Sigmoid colon (tissue), 7 donors: ENCODE measurements around the gene TMEM18. TPM values are rescaled to one million over a fixed set of nuclear protein-coding genes. Genes with fewer than 3 reads are reported as not detected.

Source experiments
- DNase-seq: peaks from one replicate; pipeline ENCODE4 v3.0.0-alpha.2; 2019
- H3K27ac ChIP-seq, 4 donors: fragments of 200-600 bp; sonication (generic); one replicate each; pipeline ENCODE4 v1.5.1; 2016 to 2019; ENCODE audit warnings: mild to moderate bottlenecking in 1 of 4
- H3K27me3 ChIP-seq, 3 donors: fragments of 200-600 bp; sonication (generic); one replicate each; pipeline ENCODE4 v1.5.1; 2019; ENCODE audit warnings: mild to moderate bottlenecking in 1 of 3
- H3K36me3 ChIP-seq, 4 donors: fragments of 200-600 bp; sonication (generic); one replicate each; pipeline ENCODE4 v1.5.1; 2016 to 2019
- H3K4me1 ChIP-seq, 4 donors: fragments of 200-600 bp; sonication (generic); one replicate each; pipeline ENCODE4 v1.5.1; 2017 to 2019
- H3K4me3 ChIP-seq, 4 donors: fragments of 200-600 bp; sonication (generic); one replicate each; pipeline ENCODE4 v1.5.1; 2017 to 2019; ENCODE audit warnings: mild to moderate bottlenecking in 2 of 4, moderate library complexity in 1 of 4
- H3K9me3 ChIP-seq, 4 donors: fragments of 200-600 bp in 3 of 4; sonication (generic) in 3 of 4; one replicate each; pipeline versions ENCODE4 v1.5.1 to v1.6.1; 2013 to 2019
- EP300 ChIP-seq, 4 donors: sonication (generic); formaldehyde crosslinking; IDR thresholded peaks; one replicate each; pipeline ENCODE4 v1.6.1; 2017; ENCODE audit warnings: antibody characterized with exemption in 4 of 4
- POLR2A ChIP-seq, 2 donors: fragments of 450-650 bp; IDR thresholded peaks; one replicate each; pipeline ENCODE4 v1.6.1; 2016; ENCODE audit warnings: antibody characterized with exemption in 2 of 2, mild to moderate bottlenecking in 2 of 2, moderate library complexity in 2 of 2
- POLR2AphosphoS5 ChIP-seq, 4 donors: sonication (generic); formaldehyde crosslinking; IDR thresholded peaks; one replicate each; pipeline ENCODE4 v1.6.1; 2017; ENCODE audit warnings: antibody characterized with exemption in 4 of 4
- WGBS, 2 donors: extraction: QIAGEN DNeasy Blood & Tissue Kit; methylation state at CpG; one replicate each; pipeline ENCODE4 v1.1.7; 2013; 5-methylcytosine and 5-hydroxymethylcytosine counted together
- intact Hi-C: fragments of 100-400 bp; cut with DNase I; formaldehyde crosslinking; loops from one replicate; pipeline ENCODE4 v1.15.1; 2023
- polyA plus RNA-seq, 3 donors: library from polyadenylated mRNA; stranded (reverse); fragments of 200-250 nt; gene quantifications; one replicate each; pipeline ENCODE4 v1.2.3, GENCODE V29; 2013
- total RNA-seq, 4 donors: library from RNA; depleted of rRNA; stranded (reverse); fragments of >200 nt; gene quantifications; one replicate each; pipeline ENCODE4 v1.1.0, GENCODE V29; 2016
- TF ChIP-seq, protein P1 (sequence below), 4 experiments: fragments of 450-650 bp in 3 of 4; fragments of 200-600 bp in 1 of 4; IDR thresholded peaks; one replicate each; pipeline ENCODE4 v1.5.1; 2016 to 2019; ENCODE audit warnings: antibody characterized with exemption in 4 of 4, mild to moderate bottlenecking in 3 of 4, moderate library complexity in 2 of 4
- donor health status: healthy with polysubstance abuse.
- donor health status: Bipolar disorder and iron deficiency.
- donor health status: healthy.

Gene TMEM18
- 10 to 100 TPM; 14.4 to 26.8 (median 21.9) TPM for total RNA-seq
- polyA plus RNA-seq: 10 to 100 TPM; 10.6 to 23.4 (median 22.7) TPM

DNA sequence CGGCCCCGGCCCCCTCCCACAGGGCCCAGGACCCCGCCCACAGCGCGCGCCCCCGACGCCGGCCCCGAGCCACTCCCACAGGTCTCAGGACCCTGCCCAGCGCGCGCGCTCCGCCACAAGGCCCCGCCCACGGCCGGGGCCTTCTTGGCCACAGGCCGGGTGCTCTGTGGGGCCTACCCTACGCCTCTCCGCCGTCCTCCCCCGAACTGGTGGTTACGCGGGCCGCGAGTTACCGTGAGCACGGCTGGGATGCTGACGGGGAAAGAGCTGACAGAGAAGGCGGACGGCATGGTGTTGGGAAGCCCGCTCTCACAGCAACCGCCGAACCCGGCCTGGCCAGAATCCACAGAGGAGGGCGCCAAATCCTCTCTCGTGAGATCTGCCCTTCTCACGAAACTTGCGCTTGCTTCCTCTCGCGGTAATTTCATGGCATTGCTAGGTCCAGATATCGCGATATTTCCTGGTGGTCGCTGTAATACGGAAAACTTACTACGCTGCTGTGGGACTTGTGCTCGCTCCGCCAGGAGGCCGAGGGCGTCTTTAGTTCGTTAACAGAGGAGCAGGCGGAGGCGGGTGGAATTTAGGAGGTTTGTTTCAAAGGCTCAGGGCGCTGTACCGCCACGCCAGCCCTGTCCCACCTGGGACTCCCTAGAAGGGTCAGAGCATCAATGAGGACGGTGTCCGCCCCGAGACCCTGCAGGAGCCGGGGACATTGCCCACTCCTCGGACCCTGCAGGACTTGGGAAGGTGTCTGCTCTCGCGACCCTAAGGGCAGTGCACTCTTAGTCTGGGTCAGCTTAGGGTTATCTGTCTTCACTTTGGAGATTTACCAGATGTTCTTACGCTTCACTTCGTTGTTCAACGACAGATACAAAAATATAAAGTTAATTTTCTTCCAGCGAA is at the start of gene TMEM18:
Gene TMEM18, minus strand, starts transcription at position 351 of the 903 bp plus-strand sequence. Its CDS starts 61 bp downstream, at position 290.
- peak; percentile 98 for DNase-seq
- intact Hi-C loops: loop anchor here (2.0 to 5.0 kb wide), 3 partner anchors 413 to 1140 kb away; partner anchors contain the start of genes ACP1 and SH3YL1
- no peaks in the 10 kb centered on the region for H3K9me3 ChIP-seq
- H3K27me3 ChIP-seq: no peaks in the 10 kb centered on the region
- peak within 1 kb of the TSS; percentile 98 to 100 (median 98) for H3K27ac ChIP-seq
- peaks cover 0 to 24% (median 13%) of the 10 kb centered on the region in 4 donors for H3K4me1 ChIP-seq
- peak within 1 kb of the TSS; percentile 87 to 94 (median 88) for H3K4me3 ChIP-seq
- 1% methylated on average over 68 of the region's 68 CpGs for WGBS, 2 donors
- TF ChIP-seq, protein P1, sequence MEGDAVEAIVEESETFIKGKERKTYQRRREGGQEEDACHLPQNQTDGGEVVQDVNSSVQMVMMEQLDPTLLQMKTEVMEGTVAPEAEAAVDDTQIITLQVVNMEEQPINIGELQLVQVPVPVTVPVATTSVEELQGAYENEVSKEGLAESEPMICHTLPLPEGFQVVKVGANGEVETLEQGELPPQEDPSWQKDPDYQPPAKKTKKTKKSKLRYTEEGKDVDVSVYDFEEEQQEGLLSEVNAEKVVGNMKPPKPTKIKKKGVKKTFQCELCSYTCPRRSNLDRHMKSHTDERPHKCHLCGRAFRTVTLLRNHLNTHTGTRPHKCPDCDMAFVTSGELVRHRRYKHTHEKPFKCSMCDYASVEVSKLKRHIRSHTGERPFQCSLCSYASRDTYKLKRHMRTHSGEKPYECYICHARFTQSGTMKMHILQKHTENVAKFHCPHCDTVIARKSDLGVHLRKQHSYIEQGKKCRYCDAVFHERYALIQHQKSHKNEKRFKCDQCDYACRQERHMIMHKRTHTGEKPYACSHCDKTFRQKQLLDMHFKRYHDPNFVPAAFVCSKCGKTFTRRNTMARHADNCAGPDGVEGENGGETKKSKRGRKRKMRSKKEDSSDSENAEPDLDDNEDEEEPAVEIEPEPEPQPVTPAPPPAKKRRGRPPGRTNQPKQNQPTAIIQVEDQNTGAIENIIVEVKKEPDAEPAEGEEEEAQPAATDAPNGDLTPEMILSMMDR (IDR thresholded peaks at IDR 0.05): peak in 2 of 4 experiments; percentile 13 to 30
- TF ChIP-seq POLR2A (IDR thresholded peaks at IDR 0.05) (peak; percentile 75 to 84), POLR2AphosphoS5 (IDR thresholded peaks at IDR 0.05) (peak; percentile 91 to 96 (median 94)), EP300 (IDR thresholded peaks at IDR 0.05) (no peak)
- peaks cover 0 to 11% (median 3%) of the 10 kb centered on the region in 4 donors for H3K36me3 ChIP-seq

DNA sequence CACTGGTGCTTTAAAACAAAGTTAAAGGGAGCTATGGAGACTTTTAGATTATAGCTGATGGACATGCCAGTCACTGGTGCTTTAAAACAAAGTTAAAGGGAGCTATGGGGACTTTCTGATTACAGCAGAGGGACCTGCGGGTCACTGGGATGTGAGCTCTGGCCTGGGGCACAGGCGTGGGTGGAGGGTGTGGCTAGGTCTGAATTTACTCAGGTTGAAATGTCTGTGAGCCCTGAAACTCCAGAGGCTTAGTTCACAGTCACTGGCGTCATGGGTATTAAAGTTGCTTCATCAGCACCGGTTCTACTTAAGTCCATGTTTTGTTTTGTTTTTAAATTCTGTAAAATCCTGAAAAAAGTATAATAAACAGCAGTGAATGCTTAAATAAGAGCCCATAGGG is 49.0 kb upstream of the TMEM18 start:
- no peak for DNase-seq
- Histone ChIP-seq H3K27ac (no peak overlapping the region), H3K36me3 (no peaks in the 10 kb centered on the region), H3K9me3 (peaks cover 0 to 2% (median 0%) of the 10 kb centered on the region in 4 donors), H3K4me1 (no peaks in the 10 kb centered on the region), H3K4me3 (no peak overlapping the region), H3K27me3 (no peaks in the 10 kb centered on the region)
- intact Hi-C loops: no loop called here
- TF ChIP-seq POLR2AphosphoS5 (IDR thresholded peaks at IDR 0.05) (no peak), EP300 (IDR thresholded peaks at IDR 0.05) (no peak)
- WGBS, 2 donors: 41 to 66% methylated on average over 4 of the region's 4 CpGs

DNA sequence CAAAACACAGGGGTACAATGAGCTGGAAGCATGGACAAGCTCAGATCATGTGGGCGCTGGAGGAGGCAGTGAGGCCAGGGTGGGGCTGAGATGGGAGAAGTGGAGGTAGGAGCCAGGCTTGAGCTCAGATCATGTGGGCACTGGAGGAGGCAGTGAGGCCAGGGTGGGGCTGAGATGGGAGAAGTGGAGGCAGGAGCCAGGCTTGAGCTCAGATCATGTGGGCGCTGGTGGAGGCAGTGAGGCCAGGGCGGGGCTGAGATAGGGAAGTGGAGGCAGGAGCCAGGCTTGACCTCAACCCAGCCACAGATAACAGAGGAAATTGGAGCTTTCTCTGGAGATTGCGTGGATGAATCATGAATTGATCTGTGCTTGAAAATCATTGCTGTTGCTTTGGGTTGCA is 48.3 kb upstream of the TMEM18 start:
- Histone ChIP-seq H3K4me1 (no peaks in the 10 kb centered on the region), H3K9me3 (peaks cover 0 to 2% (median 0%) of the 10 kb centered on the region in 4 donors), H3K27me3 (no peaks in the 10 kb centered on the region), H3K4me3 (no peak overlapping the region), H3K36me3 (no peaks in the 10 kb centered on the region), H3K27ac (no peak overlapping the region)
- no peak for DNase-seq
- intact Hi-C loops: no loop called here
- 86 to 87% methylated on average over 4 of the region's 4 CpGs for WGBS, 2 donors
- no peak for TF ChIP-seq EP300 (IDR thresholded peaks at IDR 0.05)
- TF ChIP-seq POLR2A (IDR thresholded peaks at IDR 0.05): no peak
- TF ChIP-seq, protein P1 (IDR thresholded peaks at IDR 0.05): no peak

DNA sequence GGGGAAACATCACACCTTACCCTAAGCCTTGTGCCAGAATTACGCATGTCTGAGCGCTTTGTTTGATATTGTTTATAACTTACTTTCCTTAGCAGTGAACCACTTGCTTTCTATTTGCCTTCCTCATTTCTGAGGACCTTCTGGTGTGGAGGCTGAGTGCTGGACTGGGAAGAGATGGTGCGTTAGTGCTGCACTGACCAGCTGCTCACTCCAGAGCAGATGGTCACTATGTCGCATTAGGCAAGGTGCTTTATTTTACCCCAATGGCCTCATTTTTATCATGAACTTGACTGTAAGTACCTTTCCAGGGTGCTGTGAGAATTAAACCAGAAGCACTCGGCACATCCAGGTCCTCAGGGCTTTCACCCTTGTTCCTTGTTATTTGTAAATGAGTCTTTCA is 46.6 kb upstream of the TMEM18 start:
- WGBS, 2 donors: 83 to 88% methylated on average over 5 of the region's 5 CpGs
- Histone ChIP-seq H3K27ac (no peak overlapping the region), H3K27me3 (no peaks in the 10 kb centered on the region), H3K4me1 (no peaks in the 10 kb centered on the region), H3K36me3 (no peaks in the 10 kb centered on the region), H3K4me3 (no peak overlapping the region), H3K9me3 (peaks cover 0 to 2% (median 0%) of the 10 kb centered on the region in 4 donors)
- intact Hi-C loops: no loop called here
- no peak for DNase-seq
- TF ChIP-seq, protein P1 (IDR thresholded peaks at IDR 0.05): no peak
- TF ChIP-seq POLR2AphosphoS5 (IDR thresholded peaks at IDR 0.05): no peak
- no peak for TF ChIP-seq EP300 (IDR thresholded peaks at IDR 0.05)

DNA sequence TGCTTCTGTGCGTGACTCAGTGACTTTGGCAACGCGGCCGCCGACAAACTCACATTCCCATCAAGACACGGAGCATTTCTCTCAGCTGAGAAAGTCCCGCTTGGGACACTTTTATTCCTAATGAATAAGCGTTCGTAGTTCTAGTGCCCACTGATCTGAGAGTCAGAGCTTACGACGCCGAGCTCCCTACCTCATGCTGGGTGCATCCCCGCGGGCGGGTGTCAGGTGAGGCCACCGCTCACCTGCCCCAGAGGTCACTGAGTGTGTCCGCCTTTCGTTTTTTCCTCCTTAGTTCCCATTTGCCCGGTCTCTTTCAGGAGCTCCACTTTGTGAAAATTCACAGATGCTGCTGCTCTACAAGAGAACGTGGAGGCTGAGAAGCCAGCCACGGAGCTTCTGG is 43.6 kb upstream of the TMEM18 start:
- H3K4me1 ChIP-seq: no peaks in the 10 kb centered on the region
- intact Hi-C loops: no loop called here
- H3K4me3 ChIP-seq: no peak overlapping the region
- TF ChIP-seq EP300 (IDR thresholded peaks at IDR 0.05) (no peak), POLR2AphosphoS5 (IDR thresholded peaks at IDR 0.05) (no peak), POLR2A (IDR thresholded peaks at IDR 0.05) (no peak)
- TF ChIP-seq, protein P1 (IDR thresholded peaks at IDR 0.05): no peak
- H3K36me3 ChIP-seq: no peaks in the 10 kb centered on the region
- WGBS, 2 donors: 83 to 88% methylated on average over 21 of the region's 21 CpGs
- DNase-seq: no peak
- no peak overlapping the region for H3K27ac ChIP-seq
- H3K27me3 ChIP-seq: no peaks in the 10 kb centered on the region
- no peaks in the 10 kb centered on the region for H3K9me3 ChIP-seq
